ENCODE data around the gene KCNN3.

GRCh38 chr1:154784924-154785531 lies 85.1 kb downstream of the KCNN3 start:
- TF ChIP-seq CTCF (IDR thresholded peaks at IDR 0.05) (no peak), POLR2A (IDR thresholded peaks at IDR 0.05) (no peak)
